HepG2 (cell line): ENCODE measurements around the gene FAM162A. TPM values are rescaled to one million over a fixed set of nuclear protein-coding genes. Genes with fewer than 3 reads are reported as not detected.
A peak's percentile ranks its signal among the peaks of the same experiment; 100 is the strongest.

Experiments
- ATAC-seq: fragments of 200-7000 bp; cut with Tn5 transposase; 3 replicates; pipeline ENCODE4 v1.9.1; 2020; ENCODE audit warnings: mild to moderate bottlenecking, moderate library complexity
- BruUV-seq: library from RNA; stranded (reverse); fragments of 400-500 nt; replicated peaks from 2 replicates; lab custom pipeline; 2021; lab: Mats Ljungman, UMichigan
- CTCF ChIA-PET: fragments of 300-600 bp; formaldehyde crosslinking; extraction: SDS; loops from one replicate; lab custom pipeline; 2021; ENCODE audit warnings: low total read pairs, inconsistent platforms, low intra/inter-chr PET ratio; lab: Yijun Ruan, JAX
- POLR2A ChIA-PET: fragments of 350-600 bp; sonication (Branson Sonifier 250); formaldehyde crosslinking; loops from one replicate; lab custom pipeline; 2020; ENCODE audit warnings: antibody characterized with exemption, inconsistent platforms; lab: Yijun Ruan, JAX
- DNase-seq: peaks from one replicate; pipeline ENCODE4 v3.0.0-alpha.2; 2015; ENCODE audit warnings: low spot score
- FAIRE-seq: peaks from 3 replicates; lab custom pipeline; 2011; peaks lifted over from hg19 to GRCh38; lab: Jason Lieb, UNC
- H2AFZ ChIP-seq: one replicate; pipeline ENCODE4 v1.6.1; 2011; ENCODE audit warnings: low read length, inconsistent platforms
- H3K27ac ChIP-seq: fragments of 300-600 bp; 3 replicates; pipeline ENCODE4 v1.8.0; 2011; ENCODE audit warnings: mixed run types, mild to moderate bottlenecking, mixed read lengths, low read length, inconsistent platforms; ENCODE audit not compliant: insufficient read depth; ENCODE audit errors: extremely low read length
- H3K27me3 ChIP-seq, 2 experiments: fragments of 200-600 bp in 1 of 2; 2 replicates in 1 of 2; 3 replicates in 1 of 2; pipeline versions ENCODE4 v1.6.0 to v1.8.0; 2011; ENCODE audit warnings: low read length in 2 of 2, mild to moderate bottlenecking in 2 of 2, moderate library complexity in 2 of 2, inconsistent platforms in 1 of 2; ENCODE audit not compliant: insufficient read depth in 2 of 2, control insufficient read depth in 1 of 2
- H3K36me3 ChIP-seq, 2 experiments: fragments of 200-600 bp in 1 of 2; replicated peaks in 1 of 2; 2 replicates in 1 of 2; 3 replicates in 1 of 2; pipeline versions ENCODE4 v1.5.1 to v1.8.0; 2011; ENCODE audit warnings: low read length in 2 of 2, inconsistent platforms in 1 of 2; ENCODE audit not compliant: insufficient read depth in 2 of 2, control insufficient read depth in 1 of 2
- H3K4me1 ChIP-seq: 2 replicates; pipeline ENCODE4 v1.5.1; 2012; ENCODE audit warnings: low read length, inconsistent platforms; ENCODE audit not compliant: insufficient read depth
- H3K4me2 ChIP-seq: 2 replicates; pipeline ENCODE4 v1.6.0; 2011; ENCODE audit warnings: low read depth, low read length, inconsistent platforms
- H3K4me3 ChIP-seq, 3 experiments: fragments of 200-600 bp in 1 of 3; sonication (generic), shearing (Covaris generic) in 1 of 3; replicated peaks in 1 of 3; 2 replicates each; pipeline ENCODE4 v1.5.1; 2011 to 2016; ENCODE audit warnings: low read length in 3 of 3, inconsistent platforms in 2 of 3, low read depth in 2 of 3, mild to moderate bottlenecking in 2 of 3, control low read depth in 1 of 3, mixed read lengths in 1 of 3; ENCODE audit not compliant: insufficient read depth in 1 of 3
- H3K79me2 ChIP-seq: one replicate; pipeline ENCODE4 v1.6.1; 2011; ENCODE audit warnings: low read length, inconsistent platforms; ENCODE audit not compliant: insufficient read depth
- H3K9ac ChIP-seq: 2 replicates; pipeline ENCODE4 v1.6.0; 2011; ENCODE audit warnings: mild to moderate bottlenecking, low read depth, low read length, inconsistent platforms; ENCODE audit not compliant: insufficient read depth
- H3K9me3 ChIP-seq: 2 replicates; pipeline ENCODE4 v1.5.1; 2012; ENCODE audit warnings: mild to moderate bottlenecking, low read length
- H4K20me1 ChIP-seq: 2 replicates; pipeline ENCODE4 v1.6.0; 2011; ENCODE audit warnings: inconsistent platforms, mild to moderate bottlenecking, low read length, moderate library complexity; ENCODE audit not compliant: insufficient read depth
- CTCF ChIP-seq: sonication (generic); formaldehyde crosslinking; IDR thresholded peaks from 2 replicates; pipeline ENCODE4 v1.5.0; 2020; ENCODE audit warnings: mild to moderate bottlenecking, missing genetic modification reagents, moderate library complexity
- MEF2D ChIP-seq: sonication (generic); formaldehyde crosslinking; IDR thresholded peaks from 2 replicates; pipeline ENCODE4 v1.5.1; 2020; ENCODE audit warnings: mild to moderate bottlenecking, missing genetic modification reagents
- NBN ChIP-seq: fragments of 450-650 bp; conservative IDR thresholded peaks from 2 replicates; pipeline ENCODE4 v1.6.1; 2017
- PPARG ChIP-seq: conservative IDR thresholded peaks from 2 replicates; pipeline ENCODE4 v1.6.1; 2016; ENCODE audit warnings: missing biosample characterization, missing genetic modification reagents
- RARG ChIP-seq: sonication (generic); formaldehyde crosslinking; IDR thresholded peaks from 2 replicates; pipeline ENCODE4 v1.4.0; 2020; ENCODE audit warnings: low read depth, mild to moderate bottlenecking, missing genetic modification reagents
- SOX13 ChIP-seq, 3 experiments: fragments of 450-650 bp in 1 of 3; sonication (generic) in 1 of 3; formaldehyde crosslinking in 1 of 3; IDR thresholded peaks in 2 of 3; conservative IDR thresholded peaks in 1 of 3; 2 replicates each; pipeline versions ENCODE4 v1.5.0 to v1.6.1; 2016 to 2020; ENCODE audit warnings: antibody characterized with exemption in 1 of 3, mild to moderate bottlenecking in 1 of 3, missing compliant biosample characterization in 1 of 3, missing genetic modification reagents in 1 of 3, moderate library complexity in 1 of 3
- TOE1 ChIP-seq: sonication (generic); formaldehyde crosslinking; IDR thresholded peaks from 2 replicates; pipeline ENCODE4 v1.4.0; 2020; ENCODE audit warnings: mild to moderate bottlenecking, missing genetic modification reagents
- TP53 ChIP-seq: sonication (generic); formaldehyde crosslinking; conservative IDR thresholded peaks from 2 replicates; pipeline ENCODE4 v1.4.0; 2020; ENCODE audit warnings: missing genetic modification reagents
- ZNF761 ChIP-seq: sonication (generic); formaldehyde crosslinking; conservative IDR thresholded peaks from 2 replicates; pipeline ENCODE4 v1.4.0; 2020; ENCODE audit warnings: mild to moderate bottlenecking, missing genetic modification reagents
- ZNF792 ChIP-seq: IDR thresholded peaks from 2 replicates; pipeline ENCODE4 v1.6.1; 2016
- WGBS: methylation state at CpG from one replicate; pipeline ENCODE4 v1.1.6; 2017; ENCODE audit warnings: low lambda C conversion rate; 5-methylcytosine and 5-hydroxymethylcytosine counted together
- in situ Hi-C: cut with HindIII; loops from 2 replicates; pipeline ENCODE4 v1.10.0; 2017; ENCODE audit warnings: low pct_unique_long_range_greater_than_20kb; ENCODE audit not compliant: extremely low pct_ligation_motif_present
- intact Hi-C: fragments of 100-400 bp; cut with micrococcal nuclease; formaldehyde crosslinking; loops from one replicate; pipeline ENCODE4 v1.10.0; 2022; ENCODE audit not compliant: unreplicated experiment
- polyA plus RNA-seq, 8 experiments: library from polyadenylated mRNA; depleted of rRNA in 3 of 8; stranded (reverse) in 7 of 8; unstranded in 1 of 8; fragments of >200 nt; fragmentation: Illumina TruSeq in 4 of 8; extraction: Trizol in 4 of 8; gene quantifications; 2 replicates each; pipeline versions ENCODE4 v1.2.1 to v1.2.3, GENCODE V29; 2011 to 2016; ENCODE audit warnings: low read depth in 4 of 8, missing spikeins in 1 of 8, mixed read lengths in 1 of 8; ENCODE audit not compliant: insufficient read depth in 1 of 8
- total RNA-seq, 5 experiments: library from RNA; depleted of rRNA; stranded (reverse); fragments of >200 nt; fragmentation: Illumina TruSeq; extraction: Trizol; gene quantifications; 2 replicates each; pipeline ENCODE4 v1.2.3, GENCODE V29; 2016; ENCODE audit warnings: low read depth in 1 of 5

FAM162A gene
- total and polyA plus RNA-seq, 2 of the 13 experiments (the other 11 are each of a cell fraction or from before 2014, with no cell fraction given): 115 to 155 TPM

- TF ChIP-seq SOX13 (IDR thresholded peaks at IDR 0.05) (no peak), SOX13 (CRISPR knock-in tag; conservative IDR thresholded peaks at IDR 0.05 in 1 of 2, IDR thresholded peaks at IDR 0.05 in 1 of 2) (0 out of 4 replicates have a peak, but pooled peaks of 1 of the 2 experiments have one; percentile 6), ZNF792 (CRISPR knock-in tag) (0 out of 2 replicates have a peak, but pooled peaks have one; percentile 23), NBN (no peak), ZNF761 (0 out of 2 replicates have a peak, but pooled peaks have one; percentile 17), PPARG (CRISPR knock-in tag) (0 out of 2 replicates have a peak, but pooled peaks have one; percentile 12), TOE1 (no peak), CTCF (CRISPR knock-in tag) (peak; percentile 71)
These were observed 9.2 kb downstream of the FAM162A start (continued) for GRCh38 chr3:122392868-122393844.

GRCh38 chr3:122394173-122394572, 10.2 kb downstream of the FAM162A start:
- H3K79me2 ChIP-seq: peaks cover 69% of the 10 kb centered on the region
- H4K20me1 ChIP-seq: 0 out of 2 replicates have a peak, but pooled peaks cover 7% of the 10 kb centered on the region
- no peak overlapping the region for H2AFZ ChIP-seq
- no peak overlapping the region for H3K4me3 ChIP-seq
- H3K9me3 ChIP-seq: no peaks in the 10 kb centered on the region
- ATAC-seq (no peak), DNase-seq (no peak), FAIRE-seq (no peak)
- peaks cover 53% of the 10 kb centered on the region for H3K4me1 ChIP-seq
- intact Hi-C loops: no loop called here
- TF ChIP-seq TP53 (CRISPR knock-in tag) (peak; percentile 74; the same call in 1 of the 2 replicates), MEF2D (CRISPR knock-in tag) (no peak), RARG (CRISPR knock-in tag) (no peak)
- H3K27me3 ChIP-seq: no peaks in the 10 kb centered on the region
- in situ Hi-C loops: loop anchor here (5.0 kb wide), 1 partner anchor 283 kb away; no protein-coding TSS in a partner anchor
- no peak overlapping the region for H3K9ac ChIP-seq
- 89% methylated on average over 1 of the region's 1 CpG for WGBS
- H3K4me2 ChIP-seq: no peak overlapping the region
- CTCF ChIA-PET: no interaction called here
- peaks cover 0 to 11% of the 10 kb centered on the region in 2 experiments; a peak in 2 of 5 replicates for H3K36me3 ChIP-seq
- H3K27ac ChIP-seq: no peak overlapping the region
- BruUV-seq: no TSS peak
- POLR2A ChIA-PET: interaction anchor here (1.4 to 4.1 kb wide), 4 partner anchors 10 to 285 kb away, joined by 3 to 67 read pairs (median 8); partner anchors contain the start of genes FAM162A, MIX23 and WDR5B
